ENCODE data around the gene PLXNA4.

GRCh38 chr7:132110692-132111091 lies 465.6 kb downstream of the PLXNA4 start:
- TF ChIP-seq EZH2 (IDR thresholded peaks at IDR 0.05; ENCODE audit: insufficient read depth, low read length) (no peak), CTCF (IDR thresholded peaks at IDR 0.05; ENCODE audit: insufficient read depth, low read depth, low read length) (no peak)

Measured in astrocyte (in vitro differentiated cells and primary cell).